ENCODE results near the gene POU2F2.

The POU2F2 gene

GRCh38 chr19:42154471-42155323 lies 22.5 kb upstream of the POU2F2 start:
- no peak for DNase-seq

- no peak for DNase-seq
These were observed 21.6 kb upstream of the POU2F2 start for GRCh38 chr19:42153672-42154433.

GRCh38 chr19:42152910-42153671 lies 20.8 kb upstream of the POU2F2 start:
- no peak for DNase-seq

- no peak for DNase-seq
These were observed 19.8 kb upstream of the POU2F2 start for GRCh38 chr19:42151782-42152684.

GRCh38 chr19:42150911-42151361 lies 18.7 kb upstream of the POU2F2 start:
- no peak for DNase-seq

- no peak for DNase-seq
These were observed 18.1 kb upstream of the POU2F2 start for GRCh38 chr19:42150364-42150763.

GRCh38 chr19:42149447-42150202 lies 17.4 kb upstream of the POU2F2 start:
- no peak for DNase-seq

- DNase-seq = no peak
These were observed 16.0 kb upstream of the POU2F2 start for GRCh38 chr19:42148266-42148665.

GRCh38 chr19:42143341-42144234 lies 11.3 kb upstream of the POU2F2 start:
- no peak for DNase-seq

- DNase-seq = no peak
These were observed 8.0 kb upstream of the POU2F2 start for GRCh38 chr19:42140125-42140754.

GRCh38 chr19:42134535-42135070 lies 2.4 kb upstream of the POU2F2 start:
- no peak for DNase-seq

- DNase-seq = peak; percentile 76 to 77
These were observed 744 bp upstream of the POU2F2 start for GRCh38 chr19:42132851-42133528.

- no peak for DNase-seq
These were observed 857 bp downstream of the POU2F2 start for GRCh38 chr19:42131149-42132029.

- DNase-seq = no peak
These were observed 2.0 kb downstream of the POU2F2 start for GRCh38 chr19:42130254-42130573.

GRCh38 chr19:42129399-42130253 lies 2.6 kb downstream of the POU2F2 start:
- DNase-seq = no peak

GRCh38 chr19:42126574-42126973 lies 5.7 kb downstream of the POU2F2 start:
- no peak for DNase-seq

- no peak for DNase-seq
These were observed 6.7 kb downstream of the POU2F2 start for GRCh38 chr19:42125536-42125935.

Measured in NCI-H187 (cell line).